ENCODE measurements around the gene TIMP3.

Gene TIMP3

DNA sequence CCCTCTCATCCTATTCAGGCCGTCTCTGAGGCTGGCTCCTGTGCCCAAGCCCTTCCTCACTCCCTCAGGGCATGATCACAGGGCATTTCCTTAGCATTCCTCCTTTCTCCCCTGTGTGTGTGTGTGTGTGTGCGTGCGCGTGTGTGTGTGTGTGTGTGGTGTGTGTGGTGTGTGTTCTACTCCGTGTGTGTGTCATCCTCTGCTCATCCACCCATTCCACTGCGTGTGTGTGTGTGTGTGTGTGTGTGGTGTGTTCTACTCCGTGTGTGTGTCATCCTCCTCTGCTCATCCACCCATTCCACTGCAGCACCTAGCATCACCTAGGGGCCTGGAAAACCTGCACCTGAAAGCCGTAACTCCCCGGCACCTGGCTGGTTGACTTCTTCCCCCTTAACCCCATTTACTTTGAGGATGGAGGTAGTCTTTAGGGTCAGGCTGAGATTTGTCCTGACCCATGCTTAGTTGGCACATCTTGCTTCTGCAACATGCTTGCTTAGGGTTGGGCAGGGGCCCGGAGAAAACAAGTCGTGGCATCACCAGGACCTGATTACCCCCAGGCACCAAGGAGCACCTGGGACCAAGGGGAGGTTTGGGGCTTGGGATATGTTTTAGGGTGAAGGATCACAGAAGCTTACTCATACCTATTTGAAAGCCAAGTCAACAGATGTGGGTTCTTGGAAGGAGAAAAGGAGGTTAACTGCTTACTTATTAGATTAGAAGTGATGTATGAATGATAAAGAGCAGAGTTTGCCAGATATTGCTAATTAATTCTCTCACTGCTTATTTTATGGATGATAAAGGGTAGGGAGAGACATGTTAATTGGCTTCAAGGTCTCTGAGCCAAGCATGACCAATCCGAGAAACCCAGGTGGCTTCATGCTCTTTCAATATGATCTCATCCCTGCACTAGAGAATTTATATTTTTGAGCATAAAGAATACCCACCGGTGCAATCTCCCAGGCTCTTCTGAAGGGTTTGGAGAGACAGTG, 18.9 kb downstream of the TIMP3 start:
- no peak for DNase-seq (ENCODE audit: low read depth)
- no peak overlapping the region for H3K4me3 ChIP-seq (ENCODE audit: low read depth, low read length)
- TF ChIP-seq CTCF (IDR thresholded peaks at IDR 0.05; ENCODE audit: low read depth, low read length): no peak
- TF ChIP-seq MYC (IDR thresholded peaks at IDR 0.05; ENCODE audit: low read depth, low read length): no peak
- no peak for TF ChIP-seq POLR2A (IDR thresholded peaks at IDR 0.05; ENCODE audit: extremely low read depth, insufficient read length)
- TF ChIP-seq, protein P1, sequence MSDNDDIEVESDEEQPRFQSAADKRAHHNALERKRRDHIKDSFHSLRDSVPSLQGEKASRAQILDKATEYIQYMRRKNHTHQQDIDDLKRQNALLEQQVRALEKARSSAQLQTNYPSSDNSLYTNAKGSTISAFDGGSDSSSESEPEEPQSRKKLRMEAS (IDR thresholded peaks at IDR 0.05; ENCODE audit: low read depth, low read length): no peak

- no peak overlapping the region for H3K4me3 ChIP-seq (ENCODE audit: low read depth, low read length)
- DNase-seq (ENCODE audit: low read depth): no peak
- TF ChIP-seq, protein P1 (IDR thresholded peaks at IDR 0.05; ENCODE audit: low read depth, low read length): no peak
- TF ChIP-seq CTCF (IDR thresholded peaks at IDR 0.05; ENCODE audit: low read depth, low read length) (no peak), MYC (IDR thresholded peaks at IDR 0.05; ENCODE audit: low read depth, low read length) (no peak), POLR2A (IDR thresholded peaks at IDR 0.05; ENCODE audit: extremely low read depth, insufficient read length) (no peak)
These were observed 20.8 kb downstream of the TIMP3 start for GRCh38 chr22:32822179-32822877.

- H3K4me3 ChIP-seq (ENCODE audit: low read depth, low read length): no peak overlapping the region
- TF ChIP-seq CTCF (IDR thresholded peaks at IDR 0.05; ENCODE audit: low read depth, low read length): peak; percentile 61
- TF ChIP-seq, protein P1 (IDR thresholded peaks at IDR 0.05; ENCODE audit: low read depth, low read length): no peak
- no peak for TF ChIP-seq POLR2A (IDR thresholded peaks at IDR 0.05; ENCODE audit: extremely low read depth, insufficient read length)
- TF ChIP-seq MYC (IDR thresholded peaks at IDR 0.05; ENCODE audit: low read depth, low read length): no peak
- peak; percentile 58 for DNase-seq (ENCODE audit: low read depth)
These were observed 21.7 kb downstream of the TIMP3 start for GRCh38 chr22:32823024-32823730.

DNA sequence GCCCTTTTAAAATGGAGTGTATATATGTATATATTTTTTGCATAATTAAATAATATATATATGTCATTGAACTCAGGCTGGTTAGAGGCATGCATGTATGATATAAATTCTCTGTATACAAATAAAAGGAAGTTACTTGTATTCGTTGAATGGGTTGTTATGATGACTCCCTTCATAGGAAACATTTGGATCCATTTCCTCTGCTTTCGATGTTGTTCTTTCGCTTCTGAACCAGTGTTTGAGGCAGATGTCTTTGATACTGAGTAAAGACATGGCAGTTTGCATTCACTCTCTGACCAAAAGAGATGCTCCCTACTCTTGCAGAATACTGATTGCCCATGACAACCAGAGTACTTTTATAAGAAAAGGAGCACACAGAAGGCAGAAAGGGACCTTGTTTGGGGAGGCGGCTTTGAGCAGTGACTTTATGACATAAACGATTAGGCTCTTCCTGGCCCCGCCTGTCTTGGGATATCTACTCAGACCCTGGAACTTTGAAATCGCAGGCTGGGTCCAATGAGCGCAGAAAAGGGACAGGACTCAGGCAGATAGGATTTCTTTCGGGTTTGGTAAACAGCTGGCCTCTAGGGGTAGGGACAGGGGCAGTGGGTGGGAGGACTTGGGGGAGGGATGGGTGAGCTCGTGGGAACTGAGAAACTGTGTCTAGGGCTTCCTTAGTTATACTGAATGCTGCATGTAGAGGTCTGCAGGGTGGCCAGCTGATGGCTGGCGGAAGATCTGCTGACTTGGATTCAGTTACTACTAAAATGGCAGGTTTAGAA, 23.2 kb downstream of the TIMP3 start:
- no peak for DNase-seq (ENCODE audit: low read depth)
- no peak overlapping the region for H3K4me3 ChIP-seq (ENCODE audit: low read depth, low read length)
- TF ChIP-seq CTCF (IDR thresholded peaks at IDR 0.05; ENCODE audit: low read depth, low read length) (no peak), MYC (IDR thresholded peaks at IDR 0.05; ENCODE audit: low read depth, low read length) (no peak), POLR2A (IDR thresholded peaks at IDR 0.05; ENCODE audit: extremely low read depth, insufficient read length) (no peak)
- TF ChIP-seq, protein P1 (IDR thresholded peaks at IDR 0.05; ENCODE audit: low read depth, low read length): no peak

DNA sequence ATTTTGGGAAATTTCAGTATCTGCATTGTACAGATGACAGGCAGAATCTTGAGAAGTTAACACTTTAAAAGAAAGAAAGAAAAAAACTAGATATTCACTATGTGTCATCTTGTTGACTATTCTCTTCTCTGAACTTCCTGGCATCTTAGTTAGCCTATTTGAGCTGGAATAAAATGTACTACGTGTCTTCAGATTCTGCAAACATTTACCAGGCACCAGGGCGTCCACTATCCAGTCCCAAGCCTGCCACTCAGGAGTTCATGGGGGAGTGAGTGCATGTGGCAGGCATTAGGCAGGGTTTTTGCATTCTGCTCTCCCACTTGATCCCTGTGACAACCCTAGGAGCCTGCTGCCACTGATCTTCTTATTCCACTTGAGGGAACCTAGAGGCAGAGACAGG, 25.0 kb downstream of the TIMP3 start:
- no peak for TF ChIP-seq POLR2A (IDR thresholded peaks at IDR 0.05; ENCODE audit: extremely low read depth, insufficient read length)
- no peak for TF ChIP-seq CTCF (IDR thresholded peaks at IDR 0.05; ENCODE audit: low read depth, low read length)
- TF ChIP-seq, protein P1 (IDR thresholded peaks at IDR 0.05; ENCODE audit: low read depth, low read length): no peak
- no peak for TF ChIP-seq MYC (IDR thresholded peaks at IDR 0.05; ENCODE audit: low read depth, low read length)
- DNase-seq (ENCODE audit: low read depth): no peak

More for the DNA sequence above, 25.0 kb downstream of the TIMP3 start:
- H3K4me3 ChIP-seq (ENCODE audit: low read depth, low read length): no peak overlapping the region

Data from NB4 (cell line).